Tibial nerve (tissue), 4 donors: Measurements from ENCODE around the gene STARD3.

Source experiments
- CTCF ChIP-seq, 5 experiments: fragments of 200-600 bp in 3 of 5; fragments of 450-650 bp in 2 of 5; sonication (generic) in 3 of 5; IDR thresholded peaks; one replicate each; pipeline ENCODE4 v1.5.1; 2016 to 2019; ENCODE audit warnings: antibody characterized with exemption in 5 of 5, mild to moderate bottlenecking in 3 of 5, moderate library complexity in 2 of 5
- EP300 ChIP-seq, 2 donors: sonication (generic); formaldehyde crosslinking; IDR thresholded peaks; one replicate each; pipeline ENCODE4 v1.6.1; 2017; ENCODE audit warnings: antibody characterized with exemption in 2 of 2, mild to moderate bottlenecking in 1 of 2
- POLR2A ChIP-seq, 2 donors: fragments of 450-650 bp; IDR thresholded peaks; one replicate each; pipeline ENCODE4 v1.6.1; 2017; ENCODE audit warnings: antibody characterized with exemption in 2 of 2, mild to moderate bottlenecking in 2 of 2, moderate library complexity in 2 of 2

GRCh38 chr17:39603304-39604016 lies 33.5 kb upstream of the STARD3 start:
- TF ChIP-seq EP300 (IDR thresholded peaks at IDR 0.05) (no peak), CTCF (IDR thresholded peaks at IDR 0.05) (no peak), POLR2A (IDR thresholded peaks at IDR 0.05) (no peak)
